Measurements from ENCODE around the gene TNFSF10.

- TF ChIP-seq CTCF (IDR thresholded peaks at IDR 0.05; ENCODE audit: low read length) (no peak), EZH2 (optimal IDR thresholded peaks at IDR 0.05; ENCODE audit: low read depth, low read length) (no peak), EZH2phosphoT487 (IDR thresholded peaks at IDR 0.05; ENCODE audit: low read length) (no peak)
Observed at GRCh38 chr3:172524611-172525010, 1.4 kb upstream of the TNFSF10 start.

Data from MM.1S (cell line).